GM12892 (cell line): ENCODE results near the gene NAV2.

Experiments used
- POLR2A ChIP-seq: IDR thresholded peaks from 2 replicates; pipeline ENCODE4 v1.6.1; 2011; ENCODE audit warnings: low read depth, low read length, control low read depth
- POLR2AphosphoS5 ChIP-seq: IDR thresholded peaks from 2 replicates; pipeline ENCODE4 v1.6.1; 2011; ENCODE audit warnings: low read depth, low read length, control low read depth
- TAF1 ChIP-seq: IDR thresholded peaks from 2 replicates; pipeline ENCODE4 v1.6.1; 2011; ENCODE audit warnings: low read depth, mild to moderate bottlenecking, control low read depth, low read length, borderline replicate concordance

DNA sequence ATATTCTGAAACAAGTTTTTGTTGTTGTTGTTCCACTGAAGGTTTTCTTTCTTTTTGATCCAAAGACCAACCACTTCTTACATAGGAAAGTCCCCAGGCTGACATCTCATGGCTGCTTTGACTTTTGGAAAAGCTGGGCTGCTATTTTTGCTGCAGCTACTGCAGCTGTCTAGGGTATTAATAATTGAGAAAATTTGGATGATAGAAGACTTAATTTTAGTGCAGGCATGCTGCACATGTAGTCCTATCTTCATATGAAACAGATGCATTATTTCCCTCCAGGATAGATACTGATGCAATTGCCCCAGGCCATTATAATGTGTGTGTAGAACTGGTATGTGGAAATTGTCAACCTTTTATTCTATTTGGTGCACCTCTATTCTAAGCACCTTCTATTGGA, 131.4 kb downstream of the NAV2 start:
- TF ChIP-seq POLR2A (no peak), TAF1 (no peak), POLR2AphosphoS5 (no peak)
